HG02885 (cell line): ENCODE measurements around the gene ALDH16A1.

Experiments
- ATAC-seq: cut with Tn5 transposase; IDR thresholded peaks from one replicate; pipeline ENCODE4 v1.9.1; 2021; ENCODE audit warnings: mild to moderate bottlenecking; ENCODE audit not compliant: unreplicated experiment, poor library complexity

Gene ALDH16A1

DNA sequence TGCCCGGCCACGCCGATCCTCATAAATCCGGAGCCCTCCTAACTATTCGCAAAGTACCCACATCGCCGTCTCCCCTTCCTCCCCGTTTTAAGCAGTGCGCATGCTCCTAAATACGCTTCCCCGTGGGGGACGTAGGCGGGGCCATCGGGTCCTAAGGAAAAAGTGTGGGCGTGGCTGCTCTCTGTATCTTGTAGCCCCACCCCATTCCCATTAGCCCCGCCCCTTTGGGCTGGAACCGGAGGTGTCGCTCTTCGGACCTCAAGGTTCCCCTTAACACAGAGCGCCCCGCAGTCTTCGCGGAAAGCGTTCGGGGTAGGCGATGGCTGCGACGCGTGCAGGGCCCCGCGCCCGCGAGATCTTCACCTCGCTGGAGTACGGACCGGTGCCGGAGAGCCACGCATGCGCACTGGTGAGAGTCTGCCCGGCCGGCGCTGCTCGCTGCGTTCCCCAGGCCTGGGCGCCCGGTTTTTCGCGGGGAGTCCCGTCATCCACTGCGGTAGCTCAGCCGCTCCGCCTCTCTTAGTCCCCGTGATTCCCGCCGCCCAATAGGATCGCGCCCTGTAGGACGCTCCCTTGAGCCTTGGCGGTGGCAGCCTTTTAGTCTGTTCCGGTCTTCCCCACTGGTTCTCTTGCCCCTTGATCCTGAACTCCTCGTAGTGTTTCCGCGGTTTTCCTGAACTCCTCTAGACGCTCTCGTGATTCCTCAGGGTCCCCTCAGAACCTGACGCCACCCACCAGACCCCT, at the start of gene ALDH16A1:
Gene ALDH16A1 (plus strand): TSS at position 213 of the 744 bp plus-strand sequence. CDS start 107 bp downstream, at position 320.
- peak; percentile 81 for ATAC-seq

DNA sequence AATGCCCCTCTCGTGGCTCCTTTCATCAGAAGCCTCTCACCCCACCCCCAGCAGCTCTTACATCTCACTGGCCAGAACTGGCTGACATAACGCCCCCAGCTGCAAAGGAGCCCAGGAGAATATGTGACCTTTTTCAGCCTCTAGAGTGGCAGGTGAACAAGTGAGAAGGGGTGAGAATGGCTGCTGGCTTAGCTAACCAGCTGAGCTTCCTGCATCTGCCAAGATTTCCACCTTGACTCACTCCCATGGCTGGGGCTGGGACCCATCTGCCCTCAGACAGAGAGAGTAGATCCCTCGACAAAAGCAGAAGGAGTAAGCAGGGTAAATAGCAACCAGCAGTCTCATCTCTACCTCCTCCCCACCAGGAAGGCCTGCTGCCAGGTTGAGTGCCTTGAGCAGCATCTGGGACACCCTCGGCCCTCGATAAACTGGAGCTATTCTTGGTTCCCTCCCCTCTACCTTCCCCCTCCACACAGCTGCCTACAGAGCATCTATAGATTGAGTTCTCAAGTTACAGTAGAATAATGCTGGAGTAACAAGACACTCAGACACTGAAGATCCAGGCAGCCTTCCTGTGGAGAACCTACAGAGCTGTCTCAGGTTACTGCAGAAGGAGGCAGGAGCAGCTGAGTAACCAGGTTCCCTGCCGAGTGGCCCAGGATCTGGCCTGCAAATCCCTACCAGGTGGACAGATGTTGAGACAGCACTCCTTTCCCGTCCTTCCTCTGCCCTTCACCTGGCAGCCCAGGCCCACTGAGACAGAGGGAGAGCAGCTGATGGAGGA, 49.4 kb upstream of the ALDH16A1 start:
- no peak for ATAC-seq

DNA sequence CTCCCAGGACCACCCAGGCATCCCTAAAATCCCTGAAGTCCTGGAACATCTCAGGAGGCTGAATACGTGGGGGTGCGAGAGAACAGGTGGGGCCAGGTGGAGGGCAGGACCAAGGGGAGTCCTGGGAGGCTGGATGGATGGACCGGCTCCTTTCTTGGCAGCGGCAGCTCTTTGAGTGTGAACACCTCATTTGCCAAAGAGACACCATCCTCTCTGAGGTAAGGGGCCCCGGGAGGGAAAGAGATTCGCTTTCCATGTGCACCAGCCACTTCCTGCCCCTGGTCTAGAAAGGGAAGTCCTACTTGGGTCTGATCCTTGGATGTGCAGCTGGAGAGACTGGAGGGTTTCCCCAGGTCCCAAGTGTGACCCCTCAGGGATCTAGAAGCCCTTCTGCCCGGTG, 45.9 kb upstream of the ALDH16A1 start:
- no peak for ATAC-seq

DNA sequence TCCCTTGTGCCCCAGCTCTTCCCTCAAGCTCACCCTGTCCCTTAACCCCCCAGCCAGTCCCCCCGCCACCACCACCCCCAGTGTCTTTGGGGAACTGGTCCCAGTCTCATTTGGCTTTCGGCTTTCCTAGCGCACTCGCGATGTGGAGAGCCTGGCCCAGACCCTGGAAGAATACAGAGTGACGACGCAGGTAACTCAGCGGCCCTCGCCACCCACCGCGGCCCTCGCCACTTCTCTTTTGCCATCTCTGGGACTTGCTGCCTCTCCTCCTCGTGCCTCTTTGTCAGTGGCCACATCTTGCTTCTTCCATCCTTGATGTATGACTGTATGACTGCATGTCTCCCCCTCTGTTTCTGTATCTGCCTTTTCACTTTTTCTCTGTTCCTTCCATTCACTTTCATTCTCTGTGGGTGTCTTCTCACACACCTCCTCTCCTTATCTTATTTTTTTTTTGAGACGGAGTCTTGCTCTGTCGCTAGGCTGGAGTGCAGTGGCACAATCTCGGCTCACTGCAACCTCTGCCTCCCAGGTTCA, 45.5 kb upstream of the ALDH16A1 start:
- no peak for ATAC-seq

DNA sequence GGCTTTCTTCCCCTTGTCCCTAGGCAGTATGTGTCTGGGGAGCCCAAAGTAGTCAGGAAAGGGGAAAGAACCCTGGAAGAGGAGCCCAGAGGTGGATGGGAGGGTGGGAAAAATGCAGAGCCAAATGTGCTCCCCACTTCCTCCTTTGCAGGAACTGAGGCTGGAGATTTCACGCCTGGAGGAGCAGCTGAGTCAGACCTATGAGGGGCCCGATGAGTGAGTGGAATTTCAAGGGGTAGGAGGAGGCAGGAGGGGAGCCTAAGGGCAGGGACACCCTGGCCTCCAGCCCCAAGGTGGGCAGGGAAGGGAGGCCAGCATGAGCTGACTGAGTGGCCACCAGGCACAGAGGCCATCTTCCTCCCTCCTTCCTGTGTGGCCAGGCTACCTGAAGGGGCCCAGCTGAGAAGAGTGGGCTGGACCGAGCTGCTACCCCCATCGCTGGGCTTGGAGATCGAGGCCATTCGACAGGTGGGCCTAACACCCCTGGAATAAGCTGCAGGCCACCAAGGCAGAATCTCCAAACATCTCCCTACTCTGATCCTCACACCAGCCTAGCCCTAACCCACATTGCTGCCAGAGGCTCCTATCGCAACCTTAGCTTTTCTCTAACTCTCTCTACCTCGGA, 44.1 kb upstream of the ALDH16A1 start:
- no peak for ATAC-seq

DNA sequence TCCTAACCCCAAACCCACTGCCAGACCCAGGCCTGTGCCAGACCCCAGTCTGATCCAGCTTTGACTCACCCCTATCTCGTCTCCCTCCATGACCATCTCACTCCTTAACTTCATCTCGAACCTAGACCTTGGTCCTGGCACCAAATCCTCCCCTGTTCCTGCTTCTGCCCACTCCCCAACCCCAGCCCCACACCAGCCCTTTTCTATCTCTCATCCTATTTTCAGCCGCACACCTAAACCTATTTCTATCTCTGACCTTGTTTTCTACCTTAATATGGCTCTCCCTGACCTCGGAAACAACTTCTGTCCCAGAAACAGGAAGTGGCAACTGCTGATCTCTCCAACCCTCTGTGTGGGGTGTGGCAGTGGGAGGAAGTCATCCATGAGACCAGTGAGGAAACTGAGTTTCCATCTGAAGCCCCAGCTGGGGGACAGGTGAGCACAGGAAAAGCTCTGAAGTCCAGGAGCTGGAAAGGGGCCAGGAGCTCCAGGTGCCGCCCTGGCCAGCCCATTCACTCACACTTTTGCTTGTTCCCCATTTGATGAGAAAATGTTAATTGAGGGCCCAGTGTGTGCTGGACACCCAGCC, 43.5 kb upstream of the ALDH16A1 start:
- no peak for ATAC-seq

DNA sequence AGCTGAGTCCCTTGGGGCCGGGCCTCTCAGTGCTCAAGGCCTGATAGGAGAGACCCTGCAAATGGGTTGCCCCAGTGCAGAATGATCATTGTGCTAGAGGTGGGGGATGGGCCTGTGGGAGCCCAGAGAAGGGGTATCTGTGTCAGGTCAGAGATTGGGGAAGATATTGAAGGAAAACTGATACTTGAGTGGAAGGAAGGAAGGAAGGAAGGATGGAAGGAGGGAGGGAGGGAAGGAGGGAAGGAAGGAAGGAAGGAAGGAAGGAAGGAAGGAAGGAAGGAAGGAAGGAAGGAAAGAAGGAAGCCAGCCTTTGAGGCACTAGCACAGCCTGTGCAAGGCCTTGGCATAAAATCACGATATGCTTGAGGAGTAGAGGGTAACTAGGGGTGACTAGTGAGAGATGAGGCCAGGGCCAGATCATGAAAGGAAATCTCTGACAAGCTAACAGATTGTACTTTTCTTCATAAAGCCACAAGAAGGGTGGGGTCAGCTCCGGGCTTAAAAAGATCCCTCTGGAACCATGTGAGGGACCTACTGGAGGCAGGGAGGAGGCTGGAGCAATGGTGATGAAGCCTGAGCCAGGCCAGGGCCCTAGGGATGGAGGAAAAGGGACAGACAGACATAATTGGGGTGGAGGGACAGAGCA, 41.2 kb upstream of the ALDH16A1 start:
- no peak for ATAC-seq

DNA sequence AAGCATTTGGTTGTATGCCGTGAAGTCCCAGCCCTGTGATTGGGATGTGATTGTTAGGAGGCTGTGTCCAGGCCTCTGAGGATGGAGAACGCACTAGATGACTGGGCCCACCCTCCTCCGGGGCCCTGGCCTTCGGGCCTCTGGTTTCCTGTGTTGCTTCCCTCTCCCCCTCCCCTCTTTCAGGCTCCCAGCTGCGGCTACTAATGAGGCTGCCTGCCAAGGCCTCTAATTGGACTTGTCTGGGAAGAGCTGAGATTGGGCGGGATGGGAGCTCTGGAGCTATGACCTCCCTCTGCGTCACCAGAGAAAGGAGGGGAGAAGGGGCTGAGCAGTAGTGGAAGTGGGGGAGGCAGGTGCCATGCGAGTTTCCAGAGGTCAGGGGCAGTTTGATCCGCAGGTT, 39.7 kb upstream of the ALDH16A1 start:
- no peak for ATAC-seq

DNA sequence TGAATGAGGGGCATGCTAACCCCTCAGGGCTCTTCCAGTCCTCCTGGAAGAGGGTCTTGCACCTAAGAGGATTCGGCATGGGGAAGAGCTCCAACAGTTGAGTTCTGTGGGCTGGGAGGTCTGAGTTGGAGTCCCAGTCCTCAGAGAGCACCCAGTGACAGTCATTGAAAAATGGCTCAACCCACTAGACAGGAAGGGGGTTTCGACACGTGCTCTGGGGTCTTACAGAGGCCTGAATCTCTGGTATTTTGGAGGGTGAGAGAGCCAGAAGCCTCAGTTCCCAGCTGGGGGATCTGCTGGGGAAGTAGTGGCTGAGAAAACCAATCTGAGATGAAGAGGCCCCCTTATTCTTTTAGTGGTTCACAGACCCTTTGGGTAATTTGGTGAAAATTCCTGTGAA, 38.8 kb upstream of the ALDH16A1 start:
- ATAC-seq: no peak

DNA sequence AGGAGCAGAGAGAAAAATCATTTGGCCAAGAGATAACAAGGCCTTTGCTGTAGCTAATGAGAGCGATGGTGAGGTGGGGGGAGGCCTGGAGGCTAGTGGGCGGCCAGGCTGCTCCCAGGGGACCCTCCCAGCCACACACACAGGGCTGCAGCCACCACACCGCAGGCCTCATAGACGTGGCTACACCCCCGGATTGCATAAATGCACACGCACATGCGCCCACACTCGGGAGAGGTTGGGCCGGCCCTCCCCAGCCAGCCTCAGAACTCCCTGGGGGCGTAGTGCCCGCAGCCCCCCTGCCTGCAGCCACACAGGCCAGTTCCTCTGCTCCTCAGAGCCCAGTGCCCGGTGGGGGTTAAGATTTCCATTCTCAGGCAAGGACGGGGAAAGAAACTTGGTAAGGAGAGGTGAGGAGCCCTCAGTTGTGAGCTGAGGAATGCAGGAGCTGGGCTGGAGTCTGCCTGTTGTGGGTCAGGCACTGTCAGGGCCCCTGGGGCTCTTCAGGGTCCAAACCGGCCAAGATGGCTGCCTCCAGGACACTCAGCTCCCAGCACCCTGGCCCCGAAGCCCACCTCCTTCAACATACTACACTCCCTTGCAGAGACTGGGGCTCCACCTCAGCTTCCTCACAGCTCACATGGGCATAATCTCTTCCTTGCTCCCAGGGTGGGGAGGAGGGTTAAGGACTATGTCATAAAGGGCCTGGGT, 37.8 kb upstream of the ALDH16A1 start:
- no peak for ATAC-seq

DNA sequence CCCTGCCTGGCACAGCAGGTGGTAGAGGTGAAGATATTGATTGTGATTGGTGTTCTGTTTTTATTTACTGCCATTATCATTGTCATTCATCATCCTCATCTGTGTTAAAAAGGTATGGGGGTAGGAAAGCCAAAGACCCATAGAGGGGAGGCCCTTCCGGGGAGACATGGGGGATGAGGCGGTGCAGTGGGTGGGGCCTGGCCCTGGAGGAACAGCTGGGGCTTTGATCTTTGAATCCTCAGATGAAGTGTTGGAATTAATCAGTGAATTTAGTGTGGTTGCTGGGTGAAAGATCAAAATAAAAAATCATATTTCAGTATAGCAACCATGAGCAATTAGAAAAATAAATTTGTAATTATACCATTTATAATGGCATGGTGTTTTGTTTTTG, 37.2 kb upstream of the ALDH16A1 start:
- ATAC-seq: no peak

DNA sequence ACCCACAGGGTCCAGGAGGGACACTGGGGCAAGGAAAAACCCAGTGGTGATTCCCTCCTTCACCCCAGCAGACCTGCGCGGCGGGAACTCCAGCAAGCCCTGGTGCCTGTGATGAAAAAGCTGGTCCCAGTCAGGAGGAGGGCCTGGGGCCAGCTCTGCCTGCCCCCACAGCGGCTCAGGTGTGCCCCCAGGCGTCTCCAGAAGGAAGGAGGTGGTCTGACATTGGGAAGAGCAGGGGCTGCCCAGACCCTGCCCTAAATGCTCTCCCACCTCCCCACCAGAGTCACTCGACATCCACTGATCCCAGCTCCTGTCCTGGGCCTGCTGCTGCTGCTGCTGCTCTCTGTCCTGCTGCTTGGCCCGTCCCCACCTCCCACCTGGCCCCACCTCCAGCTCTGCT, 35.9 kb upstream of the ALDH16A1 start:
- ATAC-seq: no peak

DNA sequence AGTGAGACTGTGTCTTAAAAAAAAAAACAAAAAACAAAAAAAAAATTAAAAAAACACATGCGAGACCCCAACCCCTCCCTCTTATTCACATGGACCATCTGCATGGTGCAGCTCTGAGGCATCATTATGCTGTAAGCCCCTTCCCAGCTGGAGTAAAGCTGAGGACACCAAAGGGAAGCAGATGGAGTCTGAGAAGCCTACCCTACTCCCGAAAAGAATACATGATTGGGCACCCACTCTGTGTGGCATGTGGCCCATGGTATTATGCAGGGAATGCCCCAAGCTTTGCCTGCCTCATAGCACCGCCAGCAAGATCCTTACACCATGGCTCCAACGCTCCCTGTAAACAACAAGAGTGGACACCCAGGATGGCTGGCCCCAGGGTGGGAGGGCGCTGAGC, 34.5 kb upstream of the ALDH16A1 start:
- ATAC-seq: no peak

DNA sequence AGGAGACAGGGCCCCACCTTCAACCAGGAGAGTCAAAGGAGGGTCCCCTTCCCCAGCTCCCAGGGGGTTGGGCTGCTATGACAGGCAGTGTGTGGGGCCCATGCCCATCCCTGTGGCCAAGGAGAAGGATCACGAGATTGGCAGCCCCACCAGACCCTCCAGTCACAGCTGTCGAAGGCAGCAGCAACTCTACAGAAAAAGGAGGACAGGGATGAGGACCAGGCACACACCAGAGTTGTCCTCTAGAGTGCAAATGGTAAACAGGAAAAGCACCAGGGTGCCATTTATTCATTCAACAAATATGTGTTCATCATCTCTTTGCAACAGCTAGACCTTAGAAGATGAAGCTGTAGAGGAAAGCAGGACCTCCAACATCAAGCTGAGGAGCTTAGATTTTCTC, 33.9 kb upstream of the ALDH16A1 start:
- ATAC-seq: no peak

DNA sequence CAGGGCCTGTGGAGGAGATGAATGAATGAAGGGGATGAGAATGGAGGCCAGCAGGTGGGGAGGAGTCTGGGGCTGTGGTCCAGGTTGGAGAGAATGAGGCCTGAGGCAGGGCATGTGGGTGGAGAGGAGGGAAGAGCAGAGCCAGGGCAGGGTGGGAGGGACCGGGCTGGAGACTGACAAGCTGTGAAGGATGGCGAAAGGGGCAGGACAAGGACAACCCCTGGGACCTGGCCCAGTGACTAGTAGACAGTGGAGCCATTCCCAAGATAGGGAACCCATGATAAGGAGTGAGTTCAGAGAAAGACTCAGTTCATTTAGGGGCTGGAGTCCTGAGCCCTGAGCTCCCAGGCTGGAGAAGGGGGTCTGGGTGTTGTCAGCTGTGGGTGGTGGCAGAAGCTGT, 32.8 kb upstream of the ALDH16A1 start:
- no peak for ATAC-seq

DNA sequence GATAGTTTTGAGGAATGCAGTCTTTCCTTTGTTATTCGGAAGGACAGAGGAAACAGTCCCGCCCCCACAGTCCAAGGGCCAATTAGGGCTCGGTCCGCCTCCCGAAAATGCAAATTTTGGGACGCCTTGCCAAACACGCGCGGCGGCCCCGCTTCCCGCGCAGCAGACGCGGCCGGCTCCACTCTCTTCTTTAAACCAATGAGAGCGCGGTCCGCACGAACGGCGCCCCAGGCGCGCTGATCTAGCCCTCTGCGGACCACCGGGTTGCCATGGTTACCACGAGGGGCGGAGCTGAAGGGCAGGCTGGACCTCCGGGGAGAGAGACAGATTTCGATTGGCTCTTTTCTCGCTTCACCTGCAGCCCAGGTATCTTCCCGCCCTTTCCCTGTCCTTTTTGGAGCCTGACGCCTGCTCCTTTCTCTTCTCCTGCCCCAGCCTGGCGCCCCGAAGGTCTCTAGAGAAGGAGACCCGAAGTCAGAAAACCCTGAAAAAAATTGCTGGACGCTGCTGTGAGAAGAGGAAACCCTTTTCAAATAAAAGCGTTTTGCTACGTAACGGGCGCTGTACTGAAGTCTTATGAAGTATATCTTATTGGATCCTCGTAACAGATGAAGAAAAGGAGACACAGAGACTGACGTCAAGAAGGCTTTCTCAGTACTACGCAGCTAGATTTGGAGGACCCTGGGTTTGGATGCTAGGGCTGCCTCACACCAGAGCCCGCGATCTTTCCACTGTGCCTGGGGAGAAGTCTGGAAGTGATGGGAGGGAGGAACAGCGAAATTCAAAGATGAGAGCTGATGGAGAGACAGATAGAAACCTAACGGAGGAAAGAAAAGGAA, 31.8 kb upstream of the ALDH16A1 start:
- no peak for ATAC-seq

DNA sequence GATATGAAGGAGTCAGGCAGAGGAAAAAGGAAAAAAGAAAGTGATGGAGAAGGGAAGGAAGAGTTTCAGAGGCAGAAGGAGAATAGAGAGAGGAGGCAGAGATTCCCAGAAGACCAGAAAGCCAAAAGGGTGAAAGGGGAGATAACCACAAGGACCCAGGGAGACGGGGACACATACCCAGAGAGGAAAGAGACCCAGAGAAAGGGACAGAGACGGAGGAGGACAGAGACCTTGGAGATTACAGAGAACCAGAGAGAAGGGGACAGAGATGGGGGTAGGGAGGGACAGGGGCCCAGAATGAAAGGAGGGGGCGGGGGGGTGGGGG, 31.2 kb upstream of the ALDH16A1 start:
- ATAC-seq: no peak

DNA sequence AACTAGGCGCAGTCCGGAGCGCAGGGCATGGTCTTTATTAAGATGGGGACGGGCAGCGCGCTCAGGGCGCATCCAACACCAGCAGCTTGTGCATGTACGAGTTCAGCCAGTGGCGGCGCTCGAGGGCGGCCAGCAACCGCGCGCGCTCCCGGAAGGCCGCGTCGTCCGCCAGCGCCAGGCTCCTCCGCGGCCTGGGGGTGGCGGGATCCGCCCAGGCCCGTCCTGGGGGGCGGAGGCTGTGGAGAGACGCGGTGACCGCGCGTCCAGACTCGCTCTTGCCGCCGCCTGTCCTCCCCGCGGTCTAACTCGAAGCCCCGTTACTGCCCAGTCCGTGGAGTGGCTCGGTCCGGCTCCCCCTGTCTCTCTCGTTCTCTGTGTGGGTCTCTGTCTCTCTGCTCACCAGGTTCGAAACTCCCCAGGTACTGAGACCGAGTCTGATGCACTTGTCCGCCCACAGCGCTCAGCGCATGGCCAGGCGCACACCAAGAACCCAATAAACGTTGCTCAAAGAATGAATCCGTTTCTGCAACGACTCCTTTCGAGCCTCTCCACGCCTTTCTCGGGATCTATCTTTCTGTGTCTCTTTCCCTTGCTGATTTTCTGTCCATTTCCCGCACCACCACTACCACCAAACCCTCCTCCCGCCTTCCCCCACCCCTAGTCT, 30.5 kb upstream of the ALDH16A1 start:
- no peak for ATAC-seq
